ENCODE results near the gene TRIM25.

GRCh38 chr17:56930739-56931337 is 17.0 kb upstream of the TRIM25 start:
- TF ChIP-seq TAF1 (IDR thresholded peaks at IDR 0.05; ENCODE audit: low read depth) (no peak), EP300 (IDR thresholded peaks at IDR 0.05; ENCODE audit: borderline replicate concordance) (no peak), TCF12 (IDR thresholded peaks at IDR 0.05; ENCODE audit: low read depth) (no peak), ZBTB7A (IDR thresholded peaks at IDR 0.05; ENCODE audit: low read depth) (no peak), CEBPB (IDR thresholded peaks at IDR 0.05) (no peak), RAD21 (IDR thresholded peaks at IDR 0.05; ENCODE audit: low read depth) (no peak)
- TF ChIP-seq, protein P1, sequence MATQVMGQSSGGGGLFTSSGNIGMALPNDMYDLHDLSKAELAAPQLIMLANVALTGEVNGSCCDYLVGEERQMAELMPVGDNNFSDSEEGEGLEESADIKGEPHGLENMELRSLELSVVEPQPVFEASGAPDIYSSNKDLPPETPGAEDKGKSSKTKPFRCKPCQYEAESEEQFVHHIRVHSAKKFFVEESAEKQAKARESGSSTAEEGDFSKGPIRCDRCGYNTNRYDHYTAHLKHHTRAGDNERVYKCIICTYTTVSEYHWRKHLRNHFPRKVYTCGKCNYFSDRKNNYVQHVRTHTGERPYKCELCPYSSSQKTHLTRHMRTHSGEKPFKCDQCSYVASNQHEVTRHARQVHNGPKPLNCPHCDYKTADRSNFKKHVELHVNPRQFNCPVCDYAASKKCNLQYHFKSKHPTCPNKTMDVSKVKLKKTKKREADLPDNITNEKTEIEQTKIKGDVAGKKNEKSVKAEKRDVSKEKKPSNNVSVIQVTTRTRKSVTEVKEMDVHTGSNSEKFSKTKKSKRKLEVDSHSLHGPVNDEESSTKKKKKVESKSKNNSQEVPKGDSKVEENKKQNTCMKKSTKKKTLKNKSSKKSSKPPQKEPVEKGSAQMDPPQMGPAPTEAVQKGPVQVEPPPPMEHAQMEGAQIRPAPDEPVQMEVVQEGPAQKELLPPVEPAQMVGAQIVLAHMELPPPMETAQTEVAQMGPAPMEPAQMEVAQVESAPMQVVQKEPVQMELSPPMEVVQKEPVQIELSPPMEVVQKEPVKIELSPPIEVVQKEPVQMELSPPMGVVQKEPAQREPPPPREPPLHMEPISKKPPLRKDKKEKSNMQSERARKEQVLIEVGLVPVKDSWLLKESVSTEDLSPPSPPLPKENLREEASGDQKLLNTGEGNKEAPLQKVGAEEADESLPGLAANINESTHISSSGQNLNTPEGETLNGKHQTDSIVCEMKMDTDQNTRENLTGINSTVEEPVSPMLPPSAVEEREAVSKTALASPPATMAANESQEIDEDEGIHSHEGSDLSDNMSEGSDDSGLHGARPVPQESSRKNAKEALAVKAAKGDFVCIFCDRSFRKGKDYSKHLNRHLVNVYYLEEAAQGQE (IDR thresholded peaks at IDR 0.05; ENCODE audit: low read depth): no peak
- TF ChIP-seq, protein P2, sequence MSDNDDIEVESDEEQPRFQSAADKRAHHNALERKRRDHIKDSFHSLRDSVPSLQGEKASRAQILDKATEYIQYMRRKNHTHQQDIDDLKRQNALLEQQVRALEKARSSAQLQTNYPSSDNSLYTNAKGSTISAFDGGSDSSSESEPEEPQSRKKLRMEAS (IDR thresholded peaks at IDR 0.05): no peak
